HCEC 1CT (cell line): Measurements from ENCODE around the gene AQP12A.
"Not testable (repeated sequence)": the region's sequence is repeated elsewhere in the genome, so short reads cannot be mapped to it uniquely, and the experiment has no call there.

Experiments used
- DNase-seq: peaks from one replicate; pipeline ENCODE4 v3.0.0-alpha.2; 2017

AQP12A gene

DNA sequence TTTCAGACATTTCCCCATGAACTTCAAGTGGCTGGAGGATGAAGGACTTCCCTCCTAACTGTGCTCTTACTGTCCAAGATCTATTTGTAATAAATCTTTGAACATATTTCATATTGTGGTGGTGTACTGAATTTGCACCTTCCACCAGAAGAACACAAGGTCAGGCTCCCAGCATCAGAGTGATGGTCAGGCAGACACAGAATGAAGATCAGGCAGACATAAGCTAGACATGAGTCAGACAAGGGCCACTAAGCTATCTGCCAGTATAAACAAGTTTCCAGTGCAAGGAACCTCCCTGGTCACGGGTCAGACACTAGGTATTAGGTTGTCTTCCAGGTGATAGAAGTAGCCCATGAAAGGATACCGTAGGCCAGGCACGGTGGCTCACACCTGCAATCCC lies 29.0 kb upstream of the AQP12A start:
- DNase-seq, result no peak

DNA sequence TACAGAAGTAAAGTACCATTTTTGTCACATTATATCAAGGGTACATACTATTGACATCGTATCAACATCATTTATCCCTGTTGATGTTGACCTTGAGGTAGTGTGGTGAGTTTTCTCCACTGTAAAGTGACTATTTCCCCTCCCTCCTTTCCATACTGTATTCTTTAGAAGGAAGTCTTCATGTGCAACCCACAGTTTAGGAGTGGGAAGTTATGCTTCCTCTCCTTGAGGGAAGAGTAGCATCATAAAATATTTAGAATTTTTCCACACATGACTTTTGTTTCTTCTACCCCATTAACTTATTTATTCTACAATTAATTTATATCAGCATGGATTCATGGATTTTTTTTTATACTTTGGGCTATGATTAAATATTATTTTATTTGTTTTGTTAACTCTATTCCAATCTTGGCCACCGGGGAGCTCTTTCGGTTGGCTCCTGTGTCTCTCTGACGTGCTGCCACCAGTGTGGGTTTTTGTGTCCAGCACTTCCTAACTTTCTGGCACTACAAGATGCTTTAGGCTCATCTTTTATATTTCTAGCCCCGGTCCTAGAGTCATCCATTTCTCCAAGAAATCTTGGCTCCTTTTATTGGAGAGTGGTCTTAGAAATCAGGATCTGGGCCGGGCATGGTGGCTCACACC lies 28.0 kb upstream of the AQP12A start:
- DNase-seq, result no peak

GRCh38 chr2:240664622-240665021 lies 27.0 kb upstream of the AQP12A start:
- DNase-seq, result no peak

- no peak for DNase-seq
These were observed 21.3 kb upstream of the AQP12A start for GRCh38 chr2:240670402-240670801.

GRCh38 chr2:240670950-240671349 lies 20.7 kb upstream of the AQP12A start:
- DNase-seq, result no peak

DNA sequence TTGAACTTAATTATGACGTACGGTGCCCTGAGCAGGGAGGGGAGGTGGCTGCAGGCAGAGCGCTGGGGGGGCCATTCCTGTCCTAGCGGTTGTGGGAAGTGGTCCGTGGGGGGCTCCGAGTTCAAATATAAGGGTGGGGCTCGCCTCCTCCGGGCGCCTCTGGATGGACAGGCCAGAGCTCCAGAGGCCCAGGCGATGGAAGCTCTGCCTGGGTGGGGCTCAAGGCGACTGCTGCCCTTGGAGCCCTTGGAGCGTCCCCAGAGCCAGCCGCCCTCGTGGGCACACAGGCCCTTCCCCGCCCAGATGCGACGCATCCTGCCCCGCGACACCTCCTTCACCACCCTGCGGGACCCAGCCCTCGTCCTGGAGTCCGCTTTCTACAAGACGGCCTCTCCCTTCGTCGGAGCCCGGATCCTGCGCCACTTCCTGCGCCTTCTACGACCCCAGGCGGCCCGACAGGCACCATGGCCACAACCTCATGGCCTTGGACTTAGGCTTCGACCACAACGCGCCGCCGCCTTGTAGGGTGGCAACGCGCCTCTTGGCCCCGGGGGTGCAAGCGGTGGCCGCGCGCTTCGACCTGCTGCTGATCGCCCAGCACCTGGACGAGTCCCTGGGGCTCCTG lies 19.5 kb upstream of the AQP12A start:
- no peak for DNase-seq

GRCh38 chr2:240672701-240673190 lies 18.9 kb upstream of the AQP12A start:
- no peak for DNase-seq

GRCh38 chr2:240674461-240675184 lies 17.0 kb upstream of the AQP12A start:
- not testable (repeated sequence) for DNase-seq

DNA sequence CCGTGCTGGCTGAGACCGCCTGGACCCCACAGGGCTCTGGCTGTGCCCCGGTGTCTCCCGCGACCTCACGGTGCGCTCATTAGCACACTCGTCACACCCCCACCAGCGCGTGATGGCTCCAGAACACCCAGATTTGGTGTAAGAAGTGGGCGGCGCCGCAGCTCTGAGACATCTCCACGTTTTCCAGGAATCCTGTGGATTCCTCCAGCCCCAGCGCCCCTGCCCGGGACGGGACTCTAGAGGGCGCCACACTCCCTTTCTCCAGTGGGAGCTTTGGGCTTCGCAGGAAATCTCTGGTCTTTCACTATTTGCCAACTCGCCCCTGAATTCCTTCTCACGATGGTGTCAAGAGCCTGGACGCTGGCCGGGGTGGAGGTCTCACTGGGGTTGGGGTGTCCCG lies 16.3 kb upstream of the AQP12A start:
- not testable (repeated sequence) for DNase-seq

DNA sequence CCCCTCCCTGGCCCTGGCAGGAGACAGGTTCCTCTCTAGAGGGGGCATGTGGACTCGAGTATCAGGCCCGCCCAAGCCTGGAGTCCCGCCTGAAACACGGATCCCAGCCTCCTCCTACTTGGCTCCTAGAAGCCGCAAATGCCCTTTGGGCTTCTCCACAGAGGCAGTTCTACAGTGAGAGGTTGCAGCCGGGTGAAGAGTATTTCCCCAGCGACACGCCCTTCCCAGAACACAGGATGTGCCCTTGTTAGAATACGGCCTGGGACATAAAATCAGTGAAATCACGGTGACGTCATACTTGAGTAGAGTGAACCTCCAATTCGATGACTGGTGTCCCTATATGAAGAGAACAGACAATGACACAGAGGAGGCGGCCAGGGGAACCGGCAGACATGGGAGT lies 13.6 kb upstream of the AQP12A start:
- not testable (repeated sequence) for DNase-seq

GRCh38 chr2:240678909-240679308 lies 12.8 kb upstream of the AQP12A start:
- DNase-seq, result not testable (repeated sequence)

DNA sequence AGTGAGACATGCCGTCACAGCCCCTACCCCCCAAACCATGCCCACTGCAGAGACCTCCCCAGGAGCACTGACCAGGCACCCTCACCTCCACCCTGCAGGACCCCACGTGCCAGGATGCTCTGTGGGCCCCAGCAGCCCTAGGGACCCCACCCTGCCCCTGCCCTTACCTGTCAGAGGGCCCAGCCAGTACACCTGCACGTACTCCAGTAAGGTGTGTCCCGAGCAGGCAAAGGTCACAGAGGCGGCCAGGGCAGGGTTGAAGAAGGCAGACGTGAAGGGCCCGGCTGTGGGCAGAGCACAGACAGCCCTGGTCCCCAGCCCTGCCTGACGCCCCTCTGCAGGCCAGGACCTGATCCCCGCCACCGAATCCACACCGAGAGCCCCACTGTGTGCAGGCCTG lies 11.5 kb upstream of the AQP12A start:
- DNase-seq, result not testable (repeated sequence)

GRCh38 chr2:240682431-240683224 lies 9.0 kb upstream of the AQP12A start, which contains the start of gene AQP12B:
AQP12B (minus strand) TSS chr2:240682885; CDS start chr2:240682837, 48 bp downstream.
- DNase-seq, result not testable (repeated sequence)

GRCh38 chr2:240683329-240683979 lies 8.2 kb upstream of the AQP12A start:
- not testable (repeated sequence) for DNase-seq

- not testable (repeated sequence) for DNase-seq
These were observed 7.5 kb upstream of the AQP12A start for GRCh38 chr2:240683980-240684728.

DNA sequence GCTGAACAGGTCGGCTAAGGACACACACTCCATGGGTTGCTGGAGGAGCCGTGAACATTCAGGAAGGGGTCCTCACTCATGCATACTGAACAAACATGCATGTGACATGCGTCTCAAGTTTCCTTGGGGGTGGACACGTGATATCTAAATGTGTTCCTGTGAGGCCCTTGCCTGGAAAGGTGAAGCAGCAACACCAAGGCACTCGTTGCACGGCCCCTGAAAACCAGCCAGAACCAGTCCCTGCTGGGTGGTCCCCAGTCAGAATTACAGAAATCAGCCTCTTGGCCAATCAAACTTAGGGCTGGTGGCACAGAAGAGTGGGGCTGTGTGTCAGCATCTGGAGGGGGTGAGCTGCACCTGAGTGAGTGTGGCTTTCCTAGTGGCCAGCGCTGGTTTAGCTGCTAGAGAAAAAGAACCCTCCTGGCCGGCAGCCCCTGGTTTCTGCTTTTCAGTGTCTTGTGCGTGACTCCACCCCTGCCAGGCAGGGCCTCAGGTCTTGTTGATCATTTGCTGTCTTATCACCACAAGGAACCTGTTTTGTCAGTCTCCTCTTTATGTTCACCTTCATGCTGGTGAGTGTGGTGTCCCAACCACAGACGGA lies 5.8 kb upstream of the AQP12A start:
- DNase-seq, result no peak

DNA sequence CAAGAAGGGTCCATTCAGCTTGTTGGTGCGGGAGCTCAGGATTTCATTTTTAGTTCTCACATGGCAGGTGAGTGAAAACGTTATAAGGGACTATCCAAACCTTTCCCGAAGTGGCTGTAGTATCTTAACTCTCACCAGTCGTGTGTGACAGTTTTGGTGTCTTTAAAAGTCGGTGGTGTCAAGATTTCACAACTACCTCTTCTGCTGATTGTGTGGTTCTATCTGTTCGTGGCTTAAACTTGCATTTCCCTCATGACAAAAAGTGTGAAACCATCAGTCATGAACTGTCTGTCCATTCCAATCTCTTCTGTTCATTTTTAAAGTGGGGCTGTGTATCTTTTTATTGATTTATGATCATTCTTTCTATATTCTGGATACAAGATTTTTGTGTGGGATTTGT lies 5.2 kb upstream of the AQP12A start:
- DNase-seq, result no peak

DNA sequence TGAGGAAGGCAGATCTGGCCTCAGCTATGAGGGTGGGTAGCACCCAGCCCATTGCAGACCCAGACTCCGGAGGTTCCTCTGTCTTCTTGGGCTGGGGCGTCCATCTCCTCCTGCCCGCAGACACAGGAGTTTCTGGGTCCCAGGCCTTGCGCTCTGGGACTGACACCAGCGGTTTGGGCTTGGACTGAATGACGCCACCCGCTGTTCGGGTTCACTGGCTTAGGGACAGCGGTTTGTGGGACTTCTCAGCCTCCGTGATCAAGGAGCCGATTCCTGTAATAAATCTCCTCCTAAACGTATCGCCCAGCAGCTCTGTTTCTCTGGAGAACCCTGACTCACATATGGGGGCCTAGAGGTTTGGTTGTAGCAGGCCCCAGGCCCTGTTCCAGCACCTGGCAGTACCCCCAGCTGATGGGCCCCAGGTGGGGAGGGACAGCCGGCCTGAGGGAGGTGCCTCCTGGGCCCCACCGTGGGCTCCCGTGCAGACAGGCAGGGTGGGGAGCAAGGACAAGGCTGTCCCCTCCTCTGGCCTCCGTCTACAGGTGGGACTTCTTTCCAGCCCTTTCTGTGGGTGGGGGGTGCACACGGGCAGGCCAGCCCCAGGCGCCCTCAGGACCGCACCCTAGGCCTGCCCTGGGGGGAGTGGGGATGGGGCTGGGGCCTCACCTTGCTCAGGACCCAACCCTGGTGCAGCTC lies 4.5 kb upstream of the AQP12A start:
- DNase-seq, result no peak

DNA sequence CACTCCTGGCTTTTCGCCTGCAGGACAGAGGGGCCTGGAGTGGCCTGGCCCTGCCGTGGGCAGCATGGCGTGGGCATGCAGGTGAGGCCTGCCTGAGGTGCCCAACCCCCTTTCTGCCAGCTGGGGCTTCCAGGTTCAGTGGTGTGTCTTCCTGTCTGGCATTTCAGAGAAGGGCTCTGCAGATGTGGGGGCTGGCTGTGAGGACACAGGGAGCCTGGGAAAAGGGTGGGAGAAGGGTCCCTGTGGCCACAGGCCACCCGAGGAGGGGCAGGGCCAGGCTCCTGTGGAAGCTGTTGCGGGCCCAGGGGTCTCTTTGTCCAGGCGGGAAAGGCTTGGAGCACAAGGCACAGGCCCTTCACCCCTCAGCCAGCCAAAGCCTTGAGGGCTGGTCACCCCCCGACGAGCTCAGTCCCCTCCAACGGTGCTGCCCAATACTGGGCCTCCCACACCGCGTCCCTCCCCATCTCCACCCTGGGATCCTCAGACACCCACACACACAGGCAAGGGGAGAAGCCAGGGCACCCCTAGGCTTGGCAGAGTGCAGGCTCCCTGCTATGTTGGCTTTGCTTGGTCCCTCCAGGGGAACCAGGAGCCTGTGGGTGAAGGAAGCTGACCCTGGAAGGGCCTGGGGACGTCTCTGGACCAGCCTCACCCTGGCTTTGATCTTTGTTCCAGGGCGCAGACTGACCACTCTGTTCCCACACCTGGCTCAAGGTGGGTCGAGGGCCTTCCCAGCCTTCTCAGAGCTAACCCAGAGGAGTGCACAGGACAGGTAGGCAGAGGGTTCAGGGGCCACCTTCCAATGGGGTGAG lies 3.7 kb upstream of the AQP12A start:
- DNase-seq, result no peak

GRCh38 chr2:240688553-240688919 lies 3.1 kb upstream of the AQP12A start:
- DNase-seq, result no peak
